Measurements from ENCODE around the gene PFKFB1.
"Not testable (repeated sequence)": the region's sequence is repeated elsewhere in the genome, so short reads cannot be mapped to it uniquely, and the experiment has no call there.

The PFKFB1 gene

DNA sequence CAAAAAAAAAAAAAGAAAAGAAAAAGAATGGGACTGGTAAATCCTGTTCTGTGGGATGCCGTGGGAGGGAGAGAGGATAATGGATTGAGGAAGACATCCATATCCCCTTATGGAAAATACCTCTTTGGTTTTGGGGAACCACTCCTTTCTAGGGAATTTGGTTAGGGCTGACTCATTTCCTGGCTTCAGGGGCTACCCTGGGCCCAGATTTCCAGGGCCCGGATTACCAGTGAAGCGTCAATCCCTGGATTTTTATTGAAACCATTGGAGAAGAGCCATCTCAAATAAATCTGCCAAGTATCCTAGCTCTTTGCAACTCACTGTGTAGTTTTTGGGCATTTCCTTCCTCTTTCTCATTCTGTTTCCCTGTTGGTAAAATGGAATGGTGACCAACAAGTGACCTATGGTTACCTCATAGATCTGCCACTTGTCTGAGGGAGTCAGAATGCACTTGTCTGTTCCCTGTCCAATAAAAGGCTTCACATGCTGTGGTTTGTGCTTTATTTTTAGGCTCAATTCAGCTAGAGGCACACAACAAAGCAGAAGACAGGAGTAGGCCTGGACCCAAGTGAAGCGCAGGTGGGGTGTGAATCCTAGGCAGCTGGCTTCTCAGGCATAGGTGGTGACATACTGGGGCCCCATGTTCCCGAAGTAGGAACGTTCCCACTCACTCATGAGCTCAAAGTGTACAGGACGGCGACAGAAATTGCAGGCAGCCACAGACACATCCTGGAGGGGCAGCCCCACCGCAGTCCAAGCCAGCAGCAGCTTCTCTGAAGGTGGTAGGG lies 14.8 kb upstream of the PFKFB1 start:
- Histone ChIP-seq H3K9me3 (ENCODE audit: control insufficient read depth, low read length) (no peaks in the 10 kb centered on the region), H3K27me3 (ENCODE audit: control insufficient read depth, insufficient read depth, low read length) (no peaks in the 10 kb centered on the region), H3K4me1 (ENCODE audit: control insufficient read depth, insufficient read depth, low read length) (peaks cover 21% of the 10 kb centered on the region), H3K4me3 (ENCODE audit: low read length) (no peak overlapping the region), H3K36me3 (ENCODE audit: control insufficient read depth, insufficient read depth, low read length) (no peaks in the 10 kb centered on the region), H3K9ac (ENCODE audit: low read length) (no peak overlapping the region)

DNA sequence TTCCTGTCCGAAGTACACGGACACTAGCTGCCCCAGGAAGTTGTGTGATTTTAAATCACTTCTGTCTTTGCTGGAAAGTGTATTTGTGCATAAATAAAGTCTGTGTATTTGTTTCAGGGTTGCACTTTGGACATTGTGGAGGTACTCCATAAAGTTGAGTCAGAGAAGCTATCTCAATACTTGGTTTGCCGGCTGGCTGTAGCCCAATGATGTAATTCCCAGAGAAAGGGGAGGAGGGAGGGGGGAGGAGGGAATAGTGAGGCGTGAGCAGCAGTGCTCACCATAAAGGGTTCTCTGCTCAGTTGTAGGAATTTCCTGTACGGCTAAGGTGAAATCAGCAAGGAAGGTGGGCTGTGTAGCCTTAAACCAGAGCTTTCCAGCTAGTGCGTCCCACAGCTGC lies 13.7 kb upstream of the PFKFB1 start:
- peaks cover 21% of the 10 kb centered on the region for H3K4me1 ChIP-seq (ENCODE audit: control insufficient read depth, insufficient read depth, low read length)

DNA sequence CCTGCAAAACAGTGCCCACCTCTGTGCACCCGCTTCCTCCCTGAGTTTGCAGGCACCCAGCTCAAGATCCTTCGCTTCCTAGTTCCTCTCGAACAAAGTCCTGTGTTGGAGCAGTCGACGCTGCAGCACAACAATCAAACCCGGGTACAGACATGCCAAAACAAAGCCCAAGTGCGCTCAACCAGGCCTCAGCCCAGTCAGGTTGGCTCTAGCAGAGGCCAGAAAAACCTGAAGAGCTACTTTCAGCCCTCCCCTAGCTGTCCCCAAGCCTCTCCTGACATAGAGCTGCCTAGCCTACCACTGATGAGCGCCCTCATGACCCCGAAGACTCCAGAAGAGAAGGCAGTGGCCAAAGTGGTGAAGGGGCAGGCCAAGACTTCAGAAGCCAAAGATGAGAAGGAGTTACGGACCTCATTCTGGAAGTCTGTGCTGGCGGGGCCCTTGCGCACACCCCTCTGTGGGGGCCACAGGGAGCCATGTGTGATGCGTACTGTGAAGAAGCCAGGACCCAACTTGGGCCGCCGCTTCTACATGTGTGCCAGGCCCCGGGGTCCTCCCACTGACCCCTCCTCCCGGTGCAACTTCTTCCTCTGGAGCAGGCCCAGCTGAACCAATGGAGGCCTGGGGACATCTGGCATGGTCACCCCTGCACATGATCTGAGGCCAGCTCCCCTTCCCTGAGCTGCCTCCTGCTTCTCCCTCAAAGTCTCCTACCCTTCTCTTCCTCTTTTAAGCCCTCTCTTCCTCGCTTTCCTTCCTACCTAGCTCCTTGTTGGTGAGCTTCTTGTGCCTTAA lies 13.0 kb upstream of the PFKFB1 start:
- Histone ChIP-seq H3K4me1 (ENCODE audit: control insufficient read depth, insufficient read depth, low read length) (peaks cover 21% of the 10 kb centered on the region), H3K27me3 (ENCODE audit: control insufficient read depth, insufficient read depth, low read length) (no peaks in the 10 kb centered on the region), H3K36me3 (ENCODE audit: control insufficient read depth, insufficient read depth, low read length) (no peaks in the 10 kb centered on the region), H3K9ac (ENCODE audit: low read length) (peak overlapping the region; percentile 53), H3K4me3 (ENCODE audit: low read length) (no peak overlapping the region), H3K9me3 (ENCODE audit: control insufficient read depth, low read length) (no peaks in the 10 kb centered on the region)

More for the DNA sequence above, 13.7 kb upstream of the PFKFB1 start:
- no peaks in the 10 kb centered on the region for H3K27me3 ChIP-seq (ENCODE audit: control insufficient read depth, insufficient read depth, low read length)
- H3K36me3 ChIP-seq (ENCODE audit: control insufficient read depth, insufficient read depth, low read length) = no peaks in the 10 kb centered on the region
- no peak overlapping the region for H3K4me3 ChIP-seq (ENCODE audit: low read length)
- H3K9ac ChIP-seq (ENCODE audit: low read length) = peak overlapping the region; percentile 53
- no peaks in the 10 kb centered on the region for H3K9me3 ChIP-seq (ENCODE audit: control insufficient read depth, low read length)

DNA sequence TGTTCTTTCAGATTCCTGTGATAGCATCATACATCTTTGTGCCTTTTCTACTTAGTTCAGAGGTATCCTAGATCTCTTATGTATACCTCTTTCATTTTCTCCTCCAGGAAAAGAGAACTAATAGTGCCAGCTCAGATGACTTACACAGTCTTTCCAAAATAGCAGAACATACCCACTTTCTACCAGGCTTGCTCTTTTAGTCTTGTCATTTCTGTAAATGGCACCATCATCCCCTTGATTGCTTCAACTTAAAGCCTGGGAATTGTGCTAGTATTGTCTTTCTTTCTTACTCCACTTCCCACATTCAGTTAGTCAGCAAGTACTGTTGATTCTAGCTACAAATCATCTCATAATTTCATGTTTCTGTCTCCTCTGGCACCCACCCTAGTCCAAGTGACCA lies 11.3 kb upstream of the PFKFB1 start:
- peaks cover 27% of the 10 kb centered on the region for H3K4me1 ChIP-seq (ENCODE audit: control insufficient read depth, insufficient read depth, low read length)

DNA sequence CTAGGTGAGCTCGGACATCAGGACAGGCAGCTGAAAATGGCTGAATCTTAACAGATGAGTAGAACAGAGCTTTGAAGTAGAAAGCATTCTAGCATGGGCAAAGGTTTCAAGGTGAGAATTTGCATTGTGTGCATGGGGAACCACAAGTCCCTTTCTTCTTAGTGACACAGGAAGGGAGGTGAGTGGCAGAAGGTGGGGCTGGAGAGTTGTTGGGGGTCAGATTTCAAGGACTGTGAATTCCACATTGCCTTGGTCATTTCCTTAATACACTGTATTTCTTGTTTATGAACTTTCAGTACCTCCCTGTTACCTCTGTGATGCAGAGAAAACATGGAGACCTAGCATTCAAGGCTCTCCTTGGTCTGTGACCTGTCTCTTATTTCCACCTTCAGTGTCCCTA lies 10.2 kb upstream of the PFKFB1 start:
- no peaks in the 10 kb centered on the region for H3K36me3 ChIP-seq (ENCODE audit: control insufficient read depth, insufficient read depth, low read length)
- no peaks in the 10 kb centered on the region for H3K27me3 ChIP-seq (ENCODE audit: control insufficient read depth, insufficient read depth, low read length)
- peaks cover 27% of the 10 kb centered on the region for H3K4me1 ChIP-seq (ENCODE audit: control insufficient read depth, insufficient read depth, low read length)
- no peak overlapping the region for H3K9ac ChIP-seq (ENCODE audit: low read length)
- H3K9me3 ChIP-seq (ENCODE audit: control insufficient read depth, low read length) = no peaks in the 10 kb centered on the region
- H3K4me3 ChIP-seq (ENCODE audit: low read length) = no peak overlapping the region

More for the DNA sequence above, 11.3 kb upstream of the PFKFB1 start:
- no peaks in the 10 kb centered on the region for H3K9me3 ChIP-seq (ENCODE audit: control insufficient read depth, low read length)
- H3K36me3 ChIP-seq (ENCODE audit: control insufficient read depth, insufficient read depth, low read length) = no peaks in the 10 kb centered on the region
- no peak overlapping the region for H3K4me3 ChIP-seq (ENCODE audit: low read length)
- no peaks in the 10 kb centered on the region for H3K27me3 ChIP-seq (ENCODE audit: control insufficient read depth, insufficient read depth, low read length)
- H3K9ac ChIP-seq (ENCODE audit: low read length) = no peak overlapping the region

DNA sequence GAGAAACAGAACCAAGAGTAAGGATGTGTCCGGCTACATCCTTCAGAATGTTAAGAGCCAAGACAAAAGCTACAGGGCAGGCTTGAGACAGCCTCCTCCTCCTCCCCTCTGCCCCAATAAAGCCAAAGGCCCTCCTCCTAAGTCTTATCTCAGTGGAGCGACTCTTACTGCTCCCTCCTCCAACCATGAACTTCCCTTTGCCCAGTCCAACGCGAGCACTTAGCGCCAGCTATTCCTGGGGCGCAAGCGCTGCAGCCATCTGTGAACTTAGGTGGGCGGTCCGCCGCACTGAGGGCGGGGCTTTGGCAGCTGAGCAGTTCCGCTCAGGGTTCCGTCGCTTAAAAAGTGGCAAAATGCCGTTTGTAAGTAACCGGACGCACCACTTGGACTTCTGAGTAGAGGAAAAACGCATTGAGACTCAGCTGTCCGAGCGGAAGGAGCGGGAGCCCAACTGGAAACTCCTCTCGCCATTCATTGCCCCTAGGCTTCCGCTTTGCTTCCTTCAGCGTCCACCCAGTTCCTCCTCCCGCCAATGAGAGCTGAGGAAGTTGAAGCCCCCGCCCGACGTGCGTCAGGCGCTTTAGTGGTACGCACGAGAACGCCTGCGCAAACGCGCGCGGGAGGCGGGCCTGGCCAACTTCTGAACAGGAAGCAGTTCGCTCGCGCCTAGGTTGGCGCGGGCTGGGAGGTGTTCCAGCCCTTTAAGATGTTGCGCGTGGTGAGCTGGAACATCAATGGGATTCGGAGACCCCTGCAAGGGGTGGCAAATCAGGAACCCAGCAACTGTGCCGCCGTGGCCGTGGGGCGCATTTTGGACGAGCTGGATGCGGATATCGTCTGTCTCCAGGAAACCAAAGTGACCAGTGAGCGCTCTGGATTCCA lies 6.0 kb upstream of the PFKFB1 start, which contains the start of gene APEX2:
Gene APEX2, plus strand, starts transcription at position 647 of the 882 bp plus-strand sequence. Its CDS starts 60 bp downstream, at position 707.
- Histone ChIP-seq H3K36me3 (ENCODE audit: control insufficient read depth, insufficient read depth, low read length) (no peaks in the 10 kb centered on the region), H3K9ac (ENCODE audit: low read length) (peak within 1 kb of the TSS; percentile 86), H3K4me3 (ENCODE audit: low read length) (peak within 1 kb of the TSS; percentile 60), H3K27me3 (ENCODE audit: control insufficient read depth, insufficient read depth, low read length) (no peaks in the 10 kb centered on the region), H3K4me1 (ENCODE audit: control insufficient read depth, insufficient read depth, low read length) (peaks cover 6% of the 10 kb centered on the region), H3K9me3 (ENCODE audit: control insufficient read depth, low read length) (no peaks in the 10 kb centered on the region)

DNA sequence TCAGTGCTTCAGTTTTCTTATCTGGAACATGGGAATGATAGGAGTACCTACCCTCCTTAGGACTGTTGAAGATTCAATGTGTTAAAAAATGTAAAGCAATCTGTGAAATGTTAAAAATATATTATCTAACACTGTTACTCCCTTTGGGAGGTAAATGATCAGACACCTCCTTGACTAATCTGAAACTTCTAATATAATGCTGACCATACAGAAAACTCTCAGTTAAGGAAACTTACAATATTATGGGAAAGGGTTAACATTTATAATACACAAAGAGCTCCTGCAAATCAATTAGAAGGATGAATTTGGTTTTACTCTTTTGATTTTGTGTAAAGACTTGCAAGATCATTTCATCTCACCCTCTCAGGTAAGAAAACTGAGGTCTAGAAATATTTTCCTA lies 1.6 kb upstream of the PFKFB1 start:
- Histone ChIP-seq H3K27me3 (ENCODE audit: control insufficient read depth, insufficient read depth, low read length) (no peaks in the 10 kb centered on the region), H3K4me3 (ENCODE audit: low read length) (no peak overlapping the region), H3K9ac (ENCODE audit: low read length) (no peak overlapping the region)

DNA sequence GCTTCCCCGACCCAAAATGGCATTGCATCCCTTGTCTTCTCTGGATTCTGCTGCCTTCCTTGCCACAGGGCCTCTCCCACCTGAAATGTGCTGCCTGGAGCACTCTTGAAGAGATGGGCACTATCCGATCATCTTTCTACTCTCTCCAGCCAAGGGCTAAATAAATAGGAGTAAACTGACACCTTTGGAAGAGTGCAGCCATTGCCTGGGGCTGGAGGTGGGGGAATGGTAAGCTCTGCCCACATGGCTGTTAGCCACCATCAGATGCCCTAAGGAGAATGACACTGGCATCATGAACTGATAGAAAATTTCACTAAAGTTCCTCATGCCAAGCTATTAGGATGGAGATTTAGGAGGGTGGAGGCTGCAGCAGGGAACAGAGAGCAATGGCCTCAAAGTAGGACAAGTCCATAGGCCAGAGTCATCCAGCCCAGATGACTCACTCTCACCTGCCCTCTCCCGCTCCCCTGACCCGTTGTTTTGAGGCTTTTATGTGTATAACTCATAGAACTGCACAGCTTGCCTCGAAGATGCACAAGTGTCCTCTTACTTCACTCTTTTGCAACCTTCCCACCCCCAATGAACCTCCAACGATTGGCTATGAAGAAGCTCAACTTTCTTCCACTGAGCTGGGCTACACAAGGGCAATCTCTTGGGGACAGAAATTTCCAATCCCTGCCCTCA lies 822 bp upstream of the PFKFB1 start:
- Histone ChIP-seq H3K9me3 (ENCODE audit: control insufficient read depth, low read length) (no peaks in the 10 kb centered on the region), H3K27me3 (ENCODE audit: control insufficient read depth, insufficient read depth, low read length) (no peaks in the 10 kb centered on the region), H3K4me3 (ENCODE audit: low read length) (no peak overlapping the region), H3K4me1 (ENCODE audit: control insufficient read depth, insufficient read depth, low read length) (no peaks in the 10 kb centered on the region), H3K36me3 (ENCODE audit: control insufficient read depth, insufficient read depth, low read length) (no peaks in the 10 kb centered on the region), H3K9ac (ENCODE audit: low read length) (no peak overlapping the region)

More for the DNA sequence above, 1.6 kb upstream of the PFKFB1 start:
- no peaks in the 10 kb centered on the region for H3K9me3 ChIP-seq (ENCODE audit: control insufficient read depth, low read length)
- no peaks in the 10 kb centered on the region for H3K36me3 ChIP-seq (ENCODE audit: control insufficient read depth, insufficient read depth, low read length)
- no peaks in the 10 kb centered on the region for H3K4me1 ChIP-seq (ENCODE audit: control insufficient read depth, insufficient read depth, low read length)

DNA sequence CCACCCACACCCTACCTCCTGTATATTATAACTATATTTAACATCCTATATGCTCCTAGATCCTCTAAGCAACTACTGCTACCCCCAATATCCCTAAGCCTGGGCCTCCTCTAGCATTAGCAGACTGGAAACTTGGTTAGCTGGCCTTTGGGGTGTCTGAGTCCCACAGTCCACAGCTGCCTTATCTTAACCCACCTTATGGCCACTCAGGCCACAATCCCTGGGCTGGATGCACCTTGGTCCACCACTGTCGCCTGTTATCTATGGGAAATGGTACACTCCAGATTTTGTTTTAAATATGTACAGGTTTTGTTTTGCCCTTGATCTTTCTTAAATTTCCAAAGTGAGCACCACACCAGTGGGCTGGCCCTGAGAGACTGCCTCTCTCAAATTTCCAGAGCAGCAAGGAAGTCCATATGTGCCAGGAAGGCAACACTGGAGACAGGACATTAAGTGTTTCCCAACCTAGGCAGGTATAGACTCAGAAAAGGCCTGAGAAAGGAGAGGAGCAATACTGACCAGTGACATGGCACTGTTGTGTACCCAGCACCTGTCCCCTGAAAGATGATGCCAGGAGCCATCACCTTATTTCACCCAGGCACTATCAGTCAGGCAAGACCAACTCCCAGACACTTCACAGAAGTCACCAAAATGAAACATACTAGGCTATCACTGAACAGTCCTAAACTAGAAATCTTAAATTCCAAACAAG lies 921 bp downstream of the PFKFB1 start:
- H3K4me1 ChIP-seq (ENCODE audit: control insufficient read depth, insufficient read depth, low read length) = no peaks in the 10 kb centered on the region
- no peaks in the 10 kb centered on the region for H3K27me3 ChIP-seq (ENCODE audit: control insufficient read depth, insufficient read depth, low read length)
- H3K9ac ChIP-seq (ENCODE audit: low read length) = no peak overlapping the region
- H3K36me3 ChIP-seq (ENCODE audit: control insufficient read depth, insufficient read depth, low read length) = no peaks in the 10 kb centered on the region
- H3K9me3 ChIP-seq (ENCODE audit: control insufficient read depth, low read length) = no peaks in the 10 kb centered on the region
- H3K4me3 ChIP-seq (ENCODE audit: low read length) = no peak overlapping the region

DNA sequence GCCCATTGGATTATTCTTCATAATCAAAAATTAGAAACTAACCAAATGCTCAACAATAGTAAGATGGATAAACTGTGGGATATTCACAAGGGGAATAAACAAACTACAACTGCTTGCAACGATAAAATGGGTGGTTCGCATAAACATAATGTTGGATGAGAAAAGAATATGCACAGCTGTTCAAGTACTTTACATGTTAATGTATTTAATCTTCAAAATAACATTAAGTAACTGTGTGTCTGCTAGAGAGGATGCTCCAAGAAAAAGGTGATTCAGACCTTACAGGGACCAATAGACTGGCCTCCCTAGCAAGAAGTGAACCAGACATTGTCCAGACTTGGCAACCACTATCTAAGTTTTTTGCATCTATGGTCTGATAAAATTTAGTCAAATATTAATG lies 2.3 kb downstream of the PFKFB1 start:
- Histone ChIP-seq H3K36me3 (ENCODE audit: control insufficient read depth, insufficient read depth, low read length) (no peaks in the 10 kb centered on the region), H3K4me3 (ENCODE audit: low read length) (no peak overlapping the region), H3K9me3 (ENCODE audit: control insufficient read depth, low read length) (no peaks in the 10 kb centered on the region), H3K4me1 (ENCODE audit: control insufficient read depth, insufficient read depth, low read length) (no peaks in the 10 kb centered on the region), H3K9ac (ENCODE audit: low read length) (no peak overlapping the region), H3K27me3 (ENCODE audit: control insufficient read depth, insufficient read depth, low read length) (no peaks in the 10 kb centered on the region)

DNA sequence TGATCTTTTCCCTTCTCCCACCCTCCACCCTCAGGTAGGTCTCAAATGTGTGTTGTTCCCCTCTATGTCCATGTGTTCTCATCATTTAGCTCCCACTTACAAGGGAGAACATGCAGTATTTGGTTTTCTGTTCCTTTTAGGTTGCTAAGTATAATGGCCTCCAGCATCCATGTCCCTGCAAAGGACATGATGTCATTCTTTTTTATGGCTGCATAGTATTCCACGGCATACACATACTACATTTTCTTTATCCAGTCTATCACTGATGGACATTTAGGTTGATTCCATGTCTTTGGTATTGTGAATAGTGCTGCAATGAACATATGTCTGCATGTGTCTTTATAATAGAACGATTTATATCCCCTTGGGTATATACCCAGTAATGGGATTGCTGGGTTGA lies 10.7 kb downstream of the PFKFB1 start:
- not testable (repeated sequence) for H3K4me3 ChIP-seq (ENCODE audit: low read length); H3K27me3 ChIP-seq (ENCODE audit: control insufficient read depth, insufficient read depth, low read length); H3K36me3 ChIP-seq (ENCODE audit: control insufficient read depth, insufficient read depth, low read length); H3K4me1 ChIP-seq (ENCODE audit: control insufficient read depth, insufficient read depth, low read length); H3K9me3 ChIP-seq (ENCODE audit: control insufficient read depth, low read length); H3K9ac ChIP-seq (ENCODE audit: low read length)
